Stimulated activated effector memory CD8-positive, alpha-beta T cell treated with anti-CD3 and anti-CD28 coated beads, Interleukin-12 subunit alpha, Interleukin-12 subunit beta, amount 100 ng/mL, for 72 hours (primary cell): ENCODE data around the gene TOGARAM2.
"Not testable (repeated sequence)": the region's sequence is repeated elsewhere in the genome, so short reads cannot be mapped to it uniquely, and the experiment has no call there.

Experiments
- ATAC-seq: fragments of 150-1000 bp; cut with Tn5 transposase; 2 replicates; pipeline ENCODE4 v1.10.0; 2021
- DNase-seq, 2 donors: peaks; one replicate each; pipeline ENCODE4 v3.0.0; 2021 to 2022; ENCODE audit warnings: low spot score in 2 of 2
- H3K27ac Mint-ChIP-seq: one replicate; pipeline ENCODE4 v1.8.0; 2022; ENCODE audit warnings: mild to moderate bottlenecking, mixed read lengths
- H3K36me3 Mint-ChIP-seq: one replicate; pipeline ENCODE4 v1.8.0; 2022; ENCODE audit warnings: mild to moderate bottlenecking, mixed read lengths
- H3K4me1 Mint-ChIP-seq: one replicate; pipeline ENCODE4 v1.8.0; 2022; ENCODE audit warnings: mixed read lengths
- H3K4me3 Mint-ChIP-seq: one replicate; pipeline ENCODE4 v1.8.0; 2022; ENCODE audit warnings: mild to moderate bottlenecking, mixed read lengths
- H3K9me3 Mint-ChIP-seq: one replicate; pipeline ENCODE4 v1.8.0; 2022; ENCODE audit warnings: mixed read lengths

The TOGARAM2 gene

DNA sequence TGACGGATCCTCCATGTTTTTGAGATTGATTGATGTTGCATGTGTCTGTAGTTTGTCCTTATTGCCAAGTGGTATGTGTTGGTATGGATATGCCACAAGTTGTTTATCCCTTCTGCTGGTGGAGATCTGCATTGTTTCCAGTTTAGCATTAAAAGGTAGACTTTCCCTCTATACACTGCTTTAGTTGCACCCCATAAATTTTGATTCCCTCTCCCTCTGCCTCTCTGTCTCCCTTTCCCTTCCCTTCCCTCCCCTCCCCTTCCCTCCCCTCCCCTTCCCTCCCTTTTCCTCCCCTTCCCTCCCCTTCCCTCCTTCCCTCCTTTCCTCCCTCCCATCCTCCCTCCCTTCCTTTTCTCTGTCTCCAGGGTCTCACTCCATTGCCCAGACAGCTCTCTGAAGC, 18.6 kb upstream of the TOGARAM2 start:
- DNase-seq (no peak), ATAC-seq (no peak)
- Mint-ChIP-seq H3K4me3 (no peak overlapping the region), H3K4me1 (peaks cover 7% of the 10 kb centered on the region), H3K36me3 (no peaks in the 10 kb centered on the region), H3K27ac (peak overlapping the region; percentile 35), H3K9me3 (no peaks in the 10 kb centered on the region)

DNA sequence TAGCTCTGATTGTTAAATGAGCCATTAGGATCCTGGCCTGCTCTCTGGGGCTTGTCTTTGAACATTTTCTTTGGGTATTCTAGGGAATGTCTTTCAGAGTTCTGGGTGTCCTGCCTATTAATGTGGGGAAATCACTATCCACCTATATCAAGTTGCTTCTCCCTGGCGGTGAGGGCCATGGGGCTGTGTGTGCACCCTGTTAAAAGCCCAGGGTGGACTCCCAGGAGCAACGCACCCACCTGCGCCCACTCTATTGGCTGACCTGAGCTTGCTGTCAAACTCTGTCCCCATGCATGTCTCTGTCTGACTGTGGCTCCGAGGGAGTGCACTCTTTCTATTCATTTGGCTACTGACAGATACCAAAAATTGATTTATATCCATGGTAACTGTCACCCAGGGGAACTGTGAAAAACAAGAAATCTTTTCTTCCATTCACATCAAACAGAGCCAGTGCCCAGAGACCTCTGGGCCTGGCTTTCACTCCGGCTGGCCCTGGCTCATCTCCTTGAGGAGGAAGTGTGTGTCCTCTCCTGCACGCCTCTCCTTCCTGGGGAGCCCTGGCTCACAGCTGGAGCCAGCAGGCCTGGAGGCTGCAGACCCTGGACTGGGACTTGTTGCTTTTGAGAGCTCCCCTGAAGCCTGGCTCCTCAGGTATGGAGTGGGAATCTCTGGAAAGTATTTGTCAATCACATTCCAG, 10.5 kb upstream of the TOGARAM2 start:
- Mint-ChIP-seq H3K9me3 (no peaks in the 10 kb centered on the region), H3K36me3 (no peaks in the 10 kb centered on the region), H3K4me1 (peaks cover 12% of the 10 kb centered on the region), H3K4me3 (no peak overlapping the region), H3K27ac (no peak overlapping the region)
- ATAC-seq (no peak), DNase-seq (no peak)

DNA sequence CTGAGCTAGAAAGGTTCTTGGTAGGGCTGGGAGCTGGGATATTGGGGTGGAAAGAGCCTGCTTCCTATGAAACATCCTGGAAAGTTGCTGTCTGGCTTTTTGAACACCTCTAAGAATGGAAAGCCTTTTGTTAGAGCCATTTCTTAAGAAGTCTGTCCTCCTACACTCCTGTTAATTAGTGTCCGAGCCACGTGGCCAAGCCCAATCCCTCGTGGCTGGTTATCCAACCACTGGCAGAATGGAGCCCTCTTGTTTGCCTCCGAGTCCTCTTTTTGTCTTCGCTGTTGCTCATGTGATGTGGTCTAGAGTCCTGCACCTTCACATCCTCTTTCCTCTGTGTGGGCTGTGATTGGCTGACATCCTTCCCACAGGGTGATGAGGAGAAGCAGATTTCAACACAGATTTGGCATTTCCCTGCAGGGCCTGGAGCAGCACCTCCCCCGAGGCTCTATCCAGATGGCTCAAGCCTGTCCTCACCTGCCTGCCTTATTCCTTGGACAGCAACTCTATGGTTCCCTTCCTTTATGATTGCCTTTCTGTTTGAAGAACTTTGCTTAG, 8.2 kb upstream of the TOGARAM2 start:
- Mint-ChIP-seq H3K27ac (peak overlapping the region; percentile 24), H3K4me3 (no peak overlapping the region), H3K36me3 (no peaks in the 10 kb centered on the region), H3K9me3 (no peaks in the 10 kb centered on the region), H3K4me1 (peaks cover 12% of the 10 kb centered on the region)
- DNase-seq: no peak
- ATAC-seq: peak; percentile 56

DNA sequence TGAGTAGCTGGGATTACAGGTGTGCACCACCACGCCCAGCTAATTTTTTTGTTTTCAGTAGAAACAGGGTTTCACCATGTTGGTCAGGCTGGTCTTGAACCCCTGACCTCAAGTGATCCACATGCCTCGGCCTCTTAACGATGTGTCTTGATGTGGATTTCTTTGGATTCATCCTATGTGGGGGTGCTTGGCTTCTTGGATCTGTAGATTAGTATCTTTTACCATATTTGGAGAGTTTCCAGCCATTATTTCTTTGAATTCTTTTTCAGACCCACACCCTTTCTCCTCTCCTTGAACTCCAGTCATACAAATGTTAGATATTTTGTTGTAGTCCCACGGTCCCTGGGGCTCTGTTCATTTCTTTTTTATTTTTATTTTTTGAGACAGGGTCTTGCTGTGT, 6.8 kb upstream of the TOGARAM2 start:
- no peaks in the 10 kb centered on the region for H3K9me3 Mint-ChIP-seq
- H3K36me3 Mint-ChIP-seq: no peaks in the 10 kb centered on the region
- H3K27ac Mint-ChIP-seq: no peak overlapping the region
- H3K4me1 Mint-ChIP-seq: peaks cover 12% of the 10 kb centered on the region
- ATAC-seq: no peak
- H3K4me3 Mint-ChIP-seq: no peak overlapping the region
- no peak for DNase-seq

DNA sequence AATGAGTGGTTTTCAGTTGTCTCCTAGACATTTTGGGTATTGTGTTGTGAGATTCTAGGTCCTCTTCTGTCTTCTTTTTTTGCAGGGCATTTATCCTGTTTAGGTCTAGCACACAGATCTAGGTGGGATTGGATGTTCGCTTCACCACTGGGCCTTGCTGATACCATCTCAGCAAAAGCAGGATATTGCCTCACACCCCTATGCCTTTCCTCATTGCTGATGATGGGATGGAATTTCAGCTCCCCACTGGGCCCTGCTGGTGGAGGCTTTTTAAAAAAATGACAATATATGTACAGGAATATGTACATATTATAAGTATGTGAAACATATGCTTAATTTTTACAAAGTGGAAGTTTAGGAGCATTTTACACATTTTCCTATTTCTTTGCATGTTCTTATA, 5.4 kb upstream of the TOGARAM2 start:
- Mint-ChIP-seq H3K27ac (no peak overlapping the region), H3K4me1 (peaks cover 12% of the 10 kb centered on the region), H3K4me3 (no peak overlapping the region), H3K36me3 (no peaks in the 10 kb centered on the region), H3K9me3 (no peaks in the 10 kb centered on the region)
- DNase-seq (no peak), ATAC-seq (no peak)

DNA sequence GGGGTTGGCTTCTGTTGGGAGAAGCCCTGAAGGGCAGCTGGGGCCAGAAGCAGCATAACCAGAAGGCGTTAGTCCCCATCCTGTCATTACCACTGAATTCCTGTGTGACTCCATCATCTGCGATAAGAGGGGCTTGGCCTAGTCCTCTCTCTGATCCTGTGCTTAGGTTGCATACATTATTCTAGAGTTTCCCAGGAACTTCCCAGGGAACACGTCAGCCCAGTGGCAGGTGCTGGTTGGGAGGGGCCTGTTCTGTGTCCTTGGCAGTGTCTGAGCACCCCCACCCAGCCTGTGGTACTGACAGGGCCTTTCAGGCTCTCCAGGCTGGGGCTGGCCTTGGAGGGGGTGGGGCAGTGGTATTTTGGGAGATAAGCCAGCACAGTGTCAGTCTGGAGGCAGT, 4.5 kb upstream of the TOGARAM2 start:
- H3K4me3 Mint-ChIP-seq: no peak overlapping the region
- H3K4me1 Mint-ChIP-seq: peaks cover 12% of the 10 kb centered on the region
- DNase-seq (no peak), ATAC-seq (no peak)
- H3K36me3 Mint-ChIP-seq: no peaks in the 10 kb centered on the region
- H3K9me3 Mint-ChIP-seq: no peaks in the 10 kb centered on the region
- peak overlapping the region; percentile 52 for H3K27ac Mint-ChIP-seq

DNA sequence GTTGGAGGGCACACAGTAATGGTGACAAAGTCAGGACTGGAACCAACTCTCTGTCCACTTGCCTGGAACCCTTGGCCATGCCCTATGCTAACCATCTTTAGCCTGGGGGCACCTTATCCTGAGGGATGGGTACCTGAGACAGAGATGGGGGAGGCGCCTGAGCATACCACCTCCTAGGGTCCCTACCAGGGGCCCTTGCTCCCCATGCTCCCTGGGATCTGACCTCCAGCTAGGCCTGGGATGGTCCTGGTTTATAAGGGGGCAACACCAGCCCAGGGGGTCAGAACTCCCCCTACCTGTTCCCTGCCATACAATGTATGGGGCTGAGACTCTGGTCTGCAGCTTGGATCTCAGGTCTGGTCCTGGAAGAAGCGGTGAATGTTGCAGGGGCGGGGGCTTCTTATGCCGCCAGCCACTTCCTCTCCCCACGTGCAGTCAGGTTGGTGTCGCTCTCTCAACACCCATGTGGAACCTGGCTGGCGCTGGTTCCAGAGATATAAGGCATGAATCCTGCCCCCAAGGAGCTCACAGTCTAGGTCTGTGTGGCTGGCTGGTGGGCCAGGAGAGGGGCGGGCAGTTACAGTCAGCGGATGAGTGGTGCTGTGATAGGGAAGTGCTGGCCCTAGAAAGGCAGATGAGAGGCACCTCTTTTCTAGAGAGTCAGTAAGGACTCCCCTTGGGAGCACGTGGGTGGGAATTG, 3.8 kb upstream of the TOGARAM2 start:
- no peaks in the 10 kb centered on the region for H3K9me3 Mint-ChIP-seq
- H3K36me3 Mint-ChIP-seq: no peaks in the 10 kb centered on the region
- peak overlapping the region; percentile 78 for H3K27ac Mint-ChIP-seq
- peaks cover 12% of the 10 kb centered on the region for H3K4me1 Mint-ChIP-seq
- ATAC-seq (no peak), DNase-seq (no peak)
- no peak overlapping the region for H3K4me3 Mint-ChIP-seq

DNA sequence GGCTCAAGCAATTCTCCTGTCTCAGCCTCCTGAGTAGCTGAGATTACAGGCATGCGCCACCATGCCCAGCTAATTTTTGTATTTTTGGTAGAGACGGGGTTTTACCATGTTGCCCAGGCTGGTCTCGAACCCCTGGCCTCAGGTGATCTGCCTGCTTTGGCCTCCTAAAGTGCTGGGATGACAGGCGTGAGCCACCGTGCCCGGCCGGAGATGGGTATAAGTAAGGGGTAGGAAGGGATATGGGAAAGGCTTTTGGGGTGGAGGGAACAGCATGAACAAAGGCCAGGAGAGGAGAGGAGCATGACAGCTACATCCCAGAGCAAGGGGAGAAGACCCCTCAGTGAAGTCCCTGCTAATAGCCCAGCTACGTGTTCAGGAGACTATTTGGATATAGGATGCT, 3.1 kb upstream of the TOGARAM2 start:
- not testable (repeated sequence) for H3K9me3 Mint-ChIP-seq, H3K36me3 Mint-ChIP-seq, DNase-seq, ATAC-seq, H3K4me1 Mint-ChIP-seq, H3K4me3 Mint-ChIP-seq
- H3K27ac Mint-ChIP-seq: peak overlapping the region; percentile 78

DNA sequence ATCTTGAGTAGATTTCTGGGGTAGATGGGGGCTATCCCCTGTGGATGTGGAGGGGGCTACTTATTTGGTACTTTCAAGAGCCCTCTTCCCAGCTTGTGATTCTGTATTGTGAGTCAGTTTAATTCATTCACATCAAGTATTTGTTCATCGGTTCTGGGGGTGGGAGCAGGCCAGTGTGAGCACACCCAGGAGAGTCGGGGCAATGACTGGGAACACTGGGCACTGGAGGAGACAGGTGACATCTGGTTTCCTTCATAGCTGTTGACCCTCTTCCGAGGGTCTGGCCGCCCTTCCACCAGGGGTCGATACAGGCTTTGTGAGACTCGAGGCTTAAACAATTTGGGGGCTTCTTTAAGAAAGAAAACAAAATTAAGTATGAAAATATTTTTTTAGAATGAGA, 2.5 kb upstream of the TOGARAM2 start:
- Mint-ChIP-seq H3K4me3 (no peak overlapping the region), H3K9me3 (no peaks in the 10 kb centered on the region), H3K4me1 (peaks cover under 1% of the 10 kb centered on the region), H3K27ac (peak overlapping the region; percentile 78), H3K36me3 (no peaks in the 10 kb centered on the region)
- DNase-seq: no peak
- no peak for ATAC-seq

DNA sequence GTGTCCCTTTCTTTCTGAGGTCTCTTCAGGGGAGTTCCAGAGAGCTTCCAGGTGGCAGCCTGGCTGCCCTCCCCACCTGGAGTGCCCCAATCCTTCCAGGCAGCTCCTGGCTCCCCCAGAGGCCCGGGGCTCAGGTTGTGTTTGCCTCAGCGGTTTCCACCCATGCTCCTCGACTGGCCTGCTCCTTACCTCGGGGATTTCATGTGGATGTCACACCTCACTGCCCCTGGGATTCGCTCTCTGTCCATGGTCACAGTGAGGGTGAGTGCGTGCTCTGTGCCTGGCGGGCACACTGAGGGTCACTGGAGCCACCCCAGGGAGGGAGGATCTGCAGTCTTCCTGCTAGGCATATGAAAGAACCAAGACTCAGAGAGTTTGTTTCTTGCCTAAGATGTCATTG, 2.1 kb upstream of the TOGARAM2 start:
- no peak for ATAC-seq
- no peaks in the 10 kb centered on the region for H3K4me1 Mint-ChIP-seq
- H3K27ac Mint-ChIP-seq: peak overlapping the region; percentile 78
- H3K36me3 Mint-ChIP-seq: no peaks in the 10 kb centered on the region
- H3K9me3 Mint-ChIP-seq: no peaks in the 10 kb centered on the region
- no peak for DNase-seq
- no peak overlapping the region for H3K4me3 Mint-ChIP-seq

DNA sequence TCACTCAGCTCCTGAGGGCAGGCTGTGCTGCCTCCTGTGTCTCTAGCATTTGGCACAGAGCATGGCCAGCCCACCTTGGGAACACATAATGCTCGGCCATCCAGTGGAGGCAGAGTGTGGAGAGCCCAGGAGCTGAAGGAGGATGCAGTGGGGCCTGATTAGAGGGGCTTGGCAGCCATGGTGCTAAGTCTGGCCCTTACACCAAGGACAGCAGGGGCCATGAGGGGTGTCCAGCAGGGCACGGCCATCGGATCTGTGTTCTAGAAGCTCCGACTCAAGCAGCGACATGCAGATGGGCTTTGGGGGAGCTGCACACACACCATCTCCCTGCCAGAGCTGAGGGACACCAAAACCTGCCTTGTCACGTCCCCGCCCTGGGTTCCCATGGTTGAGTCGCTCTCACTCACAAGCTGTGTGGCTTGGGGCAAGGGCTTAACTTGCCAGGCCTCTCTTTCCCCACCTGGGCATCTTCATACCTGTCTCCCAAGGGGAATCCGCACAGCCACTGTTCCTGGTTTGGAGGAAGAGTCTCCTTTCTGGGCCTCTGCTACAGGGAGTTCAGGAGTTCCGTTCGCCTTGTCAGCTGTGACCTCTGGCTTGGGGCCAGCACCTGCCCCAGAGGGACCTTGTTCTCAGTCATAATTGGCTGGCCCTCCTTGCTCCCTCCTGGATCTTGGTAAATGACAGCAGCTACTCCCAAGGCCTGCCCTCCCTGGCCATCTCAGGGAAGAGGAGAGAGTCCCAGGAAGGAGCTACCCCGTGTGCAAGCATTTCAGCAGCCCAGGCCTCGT, 1.3 kb upstream of the TOGARAM2 start:
- H3K27ac Mint-ChIP-seq: peak overlapping the region; percentile 78
- H3K4me1 Mint-ChIP-seq: no peaks in the 10 kb centered on the region
- H3K9me3 Mint-ChIP-seq: no peaks in the 10 kb centered on the region
- DNase-seq (no peak), ATAC-seq (peak; percentile 8)
- no peaks in the 10 kb centered on the region for H3K36me3 Mint-ChIP-seq
- H3K4me3 Mint-ChIP-seq: no peak overlapping the region

DNA sequence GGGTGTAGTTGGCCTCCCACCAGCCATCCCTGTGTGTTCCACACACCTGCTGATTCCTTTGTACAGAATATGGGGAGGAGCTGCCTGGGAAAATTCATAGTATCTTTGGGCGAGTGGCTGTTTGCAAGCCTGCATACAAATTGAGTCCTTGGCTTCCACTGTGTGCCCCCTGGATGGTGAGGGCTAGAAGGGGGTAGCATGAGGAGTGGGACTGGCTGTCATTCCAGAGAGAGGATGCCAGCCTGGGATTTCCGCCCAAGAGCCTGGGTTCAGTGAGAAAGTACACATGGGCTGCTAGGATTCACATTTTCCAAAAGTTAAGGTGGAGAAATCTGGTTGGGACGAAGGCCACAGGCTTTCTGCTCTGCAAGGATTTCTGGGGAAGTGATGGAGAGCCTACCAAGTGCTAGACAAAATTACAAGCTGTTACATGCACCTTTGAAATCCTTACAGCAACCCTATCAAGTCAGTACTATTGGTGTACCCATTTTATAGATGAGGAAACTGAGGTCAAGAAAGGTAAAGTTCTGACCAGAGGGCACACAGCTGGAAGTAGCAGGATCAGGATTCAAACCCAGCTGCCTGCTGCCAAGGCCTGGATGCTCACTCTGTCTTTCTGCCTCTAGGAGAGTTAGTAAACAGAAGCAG, 606 bp upstream of the TOGARAM2 start:
- DNase-seq (no peak), ATAC-seq (no peak)
- H3K27ac Mint-ChIP-seq: peak overlapping the region; percentile 78
- no peak overlapping the region for H3K4me3 Mint-ChIP-seq
- H3K4me1 Mint-ChIP-seq: no peaks in the 10 kb centered on the region
- no peaks in the 10 kb centered on the region for H3K9me3 Mint-ChIP-seq
- H3K36me3 Mint-ChIP-seq: no peaks in the 10 kb centered on the region

DNA sequence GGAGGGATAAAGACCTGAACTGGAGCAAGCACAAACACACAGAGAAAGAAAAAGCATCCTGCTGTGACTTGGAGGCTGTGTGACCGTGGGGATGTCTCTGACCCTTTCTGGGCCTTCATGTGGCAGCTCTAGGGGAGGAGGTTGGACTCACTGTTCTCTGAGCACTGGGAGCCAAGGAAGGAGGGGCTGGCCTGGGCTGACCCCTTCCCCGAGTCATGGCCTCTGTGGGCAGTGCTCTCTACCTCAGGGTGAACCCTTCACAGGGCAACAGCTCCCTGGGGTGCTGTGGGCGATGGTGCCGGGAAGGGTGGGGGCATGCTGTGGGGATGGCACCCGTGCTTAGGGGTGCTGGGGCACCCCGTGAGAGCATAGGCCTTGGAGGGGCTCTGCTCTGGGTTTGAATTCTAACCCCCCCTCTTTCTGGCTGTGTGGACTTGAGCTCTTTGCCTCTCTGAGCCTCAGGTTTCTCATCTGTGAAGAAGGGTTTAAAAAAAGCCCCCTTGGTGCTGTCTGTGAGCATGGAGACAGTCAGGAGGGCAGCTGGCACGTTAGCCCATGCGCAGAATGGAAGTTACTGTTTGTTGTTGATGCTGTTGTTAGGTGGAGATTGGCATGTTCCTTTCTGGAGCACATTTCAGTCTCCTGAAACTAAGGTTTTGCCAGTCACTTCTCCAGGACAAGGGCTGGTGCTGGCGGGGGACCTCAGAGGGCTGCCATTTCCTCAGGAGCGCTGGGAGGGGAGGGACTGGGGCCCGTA, 700 bp downstream of the TOGARAM2 start:
- DNase-seq (no peak), ATAC-seq (peak; percentile 25)
- Mint-ChIP-seq H3K36me3 (no peaks in the 10 kb centered on the region), H3K27ac (no peak overlapping the region), H3K9me3 (no peaks in the 10 kb centered on the region), H3K4me3 (no peak overlapping the region), H3K4me1 (peaks cover 9% of the 10 kb centered on the region)

DNA sequence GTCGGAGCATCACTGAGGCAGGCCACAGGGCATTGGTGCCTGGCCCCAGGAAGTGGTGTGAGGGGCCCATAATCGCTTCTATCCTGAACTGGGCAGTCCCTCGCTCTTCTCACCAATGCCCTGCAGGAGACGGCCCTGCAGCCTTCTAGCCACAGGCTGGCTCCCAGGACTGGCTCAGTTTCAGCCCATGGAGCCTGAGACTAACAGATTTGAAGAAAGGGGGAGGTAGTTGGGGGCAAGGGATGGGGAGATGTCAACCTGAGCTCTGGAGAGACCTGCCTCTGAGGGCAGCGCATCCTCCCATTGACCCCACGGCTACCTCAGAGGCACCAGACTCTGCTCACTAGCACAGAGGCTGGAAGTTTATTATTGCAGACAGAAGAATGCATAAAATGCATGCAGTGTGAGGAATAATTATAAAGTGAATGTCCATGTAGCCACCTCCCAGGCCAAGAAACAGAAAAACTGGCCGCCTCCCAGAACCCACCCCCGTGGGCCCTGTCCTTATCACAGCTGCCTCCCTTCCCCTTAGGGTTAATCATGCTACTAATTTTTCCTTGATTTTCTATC, 1.4 kb downstream of the TOGARAM2 start:
- Mint-ChIP-seq H3K4me3 (no peak overlapping the region), H3K36me3 (no peaks in the 10 kb centered on the region), H3K9me3 (no peaks in the 10 kb centered on the region), H3K27ac (no peak overlapping the region), H3K4me1 (peaks cover 12% of the 10 kb centered on the region)
- ATAC-seq: no peak
- no peak for DNase-seq
